ENCODE data around the gene GP9. TPM values are rescaled to one million over a fixed set of nuclear protein-coding genes. Genes with fewer than 3 reads are reported as not detected.
A peak's percentile ranks its signal among the peaks of the same experiment; 100 is the strongest.

The GP9 gene
- total RNA-seq, 1 donor from 2014 or later, result not detected

DNA sequence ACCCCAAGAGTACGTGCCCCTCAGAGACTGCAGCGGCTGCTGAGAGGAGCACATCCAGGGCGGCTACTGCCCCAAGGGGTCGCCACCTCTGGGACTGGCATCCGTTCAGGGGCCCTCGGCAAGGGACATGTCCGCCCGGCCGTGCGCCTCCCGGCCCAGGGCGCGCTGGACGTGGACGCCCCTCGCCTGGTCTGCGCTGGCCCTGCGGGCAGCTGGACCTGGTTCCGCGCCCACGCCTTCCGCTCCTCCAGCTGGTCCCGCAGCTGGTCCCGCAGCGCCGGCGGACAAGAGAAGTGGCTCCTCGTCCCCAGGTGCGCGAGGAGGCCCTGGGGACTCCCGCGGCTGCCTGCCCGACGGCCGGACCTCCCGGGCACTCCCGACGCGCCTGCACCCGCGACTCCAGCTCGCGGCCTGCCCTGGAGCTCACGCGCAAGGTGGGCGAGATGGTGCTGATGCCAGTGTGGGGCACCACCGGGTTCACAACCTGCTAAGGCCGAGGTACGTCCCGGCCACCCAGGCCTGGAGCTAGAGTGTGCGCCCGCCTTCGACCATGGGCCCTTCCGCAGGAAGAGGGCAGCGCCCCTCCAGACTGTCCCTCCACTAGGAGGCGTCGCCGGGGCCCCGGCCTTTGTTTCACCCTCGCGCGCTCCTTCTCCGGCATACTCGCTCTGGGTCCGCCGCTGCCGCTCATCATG lies 14.4 kb upstream of the GP9 start:
- TF ChIP-seq, protein P1, sequence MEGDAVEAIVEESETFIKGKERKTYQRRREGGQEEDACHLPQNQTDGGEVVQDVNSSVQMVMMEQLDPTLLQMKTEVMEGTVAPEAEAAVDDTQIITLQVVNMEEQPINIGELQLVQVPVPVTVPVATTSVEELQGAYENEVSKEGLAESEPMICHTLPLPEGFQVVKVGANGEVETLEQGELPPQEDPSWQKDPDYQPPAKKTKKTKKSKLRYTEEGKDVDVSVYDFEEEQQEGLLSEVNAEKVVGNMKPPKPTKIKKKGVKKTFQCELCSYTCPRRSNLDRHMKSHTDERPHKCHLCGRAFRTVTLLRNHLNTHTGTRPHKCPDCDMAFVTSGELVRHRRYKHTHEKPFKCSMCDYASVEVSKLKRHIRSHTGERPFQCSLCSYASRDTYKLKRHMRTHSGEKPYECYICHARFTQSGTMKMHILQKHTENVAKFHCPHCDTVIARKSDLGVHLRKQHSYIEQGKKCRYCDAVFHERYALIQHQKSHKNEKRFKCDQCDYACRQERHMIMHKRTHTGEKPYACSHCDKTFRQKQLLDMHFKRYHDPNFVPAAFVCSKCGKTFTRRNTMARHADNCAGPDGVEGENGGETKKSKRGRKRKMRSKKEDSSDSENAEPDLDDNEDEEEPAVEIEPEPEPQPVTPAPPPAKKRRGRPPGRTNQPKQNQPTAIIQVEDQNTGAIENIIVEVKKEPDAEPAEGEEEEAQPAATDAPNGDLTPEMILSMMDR (conservative IDR thresholded peaks at IDR 0.05), result no peak
- H3K27me3 Mint-ChIP-seq (ENCODE audit: low read depth), result no peaks in the 10 kb centered on the region
- no peak for DNase-seq (ENCODE audit: low read depth, low spot score)
- H3K36me3 Mint-ChIP-seq (ENCODE audit: low read depth), result peaks cover 25% of the 10 kb centered on the region
- H3K4me3 Mint-ChIP-seq, result no peak overlapping the region
- H3K9me3 Mint-ChIP-seq, result peaks cover 17% of the 10 kb centered on the region
- no peaks in the 10 kb centered on the region for H3K4me1 Mint-ChIP-seq
- no peak overlapping the region for H3K27ac Mint-ChIP-seq (ENCODE audit: unreplicated experiment)

DNA sequence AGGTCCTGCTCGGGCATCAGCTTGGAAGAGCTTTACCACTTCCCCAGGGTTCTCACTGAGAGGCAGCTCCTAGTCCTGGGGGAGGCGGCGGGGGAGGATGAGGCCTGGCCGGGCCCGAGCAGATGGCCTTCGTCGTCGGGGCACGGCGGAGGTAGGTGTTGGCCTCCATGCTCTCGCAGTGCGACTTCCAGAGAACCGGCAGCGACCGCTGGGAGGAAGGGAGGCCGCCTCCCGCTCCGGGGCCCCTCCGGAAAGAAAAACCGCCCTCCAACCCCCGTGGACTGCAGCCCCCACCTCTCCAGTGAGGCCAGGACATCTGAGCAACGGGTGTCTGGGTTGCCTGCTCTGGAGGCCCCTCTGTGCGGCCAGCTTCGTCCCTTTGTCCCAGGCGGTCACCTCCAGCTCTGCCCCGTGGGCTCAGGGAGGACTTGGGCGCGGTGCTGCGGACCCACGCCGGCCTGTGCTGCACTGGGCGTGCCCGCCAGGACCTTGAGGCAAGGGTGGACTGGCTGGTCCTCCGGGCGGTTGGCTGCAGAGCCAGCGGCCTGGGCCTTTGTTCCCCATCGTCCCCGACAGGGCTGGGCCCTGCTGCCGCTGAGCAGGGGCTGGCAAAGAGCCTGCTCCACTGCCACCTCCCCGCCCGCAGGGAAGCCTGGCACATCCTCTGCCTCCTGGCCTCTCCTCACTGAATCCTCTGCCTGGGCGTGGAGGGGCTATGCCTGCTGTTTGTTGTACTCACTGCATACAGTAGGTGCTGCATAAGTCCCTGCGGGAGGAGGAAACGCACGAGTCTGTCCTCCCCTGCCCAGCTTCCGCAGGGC lies 13.6 kb upstream of the GP9 start:
- H3K36me3 Mint-ChIP-seq (ENCODE audit: low read depth), result peaks cover 23% of the 10 kb centered on the region
- H3K4me1 Mint-ChIP-seq, result no peaks in the 10 kb centered on the region
- no peak overlapping the region for H3K4me3 Mint-ChIP-seq
- no peak for DNase-seq (ENCODE audit: low read depth, low spot score)
- H3K9me3 Mint-ChIP-seq, result peaks cover 17% of the 10 kb centered on the region
- no peak overlapping the region for H3K27ac Mint-ChIP-seq (ENCODE audit: unreplicated experiment)
- TF ChIP-seq, protein P1 (conservative IDR thresholded peaks at IDR 0.05), result no peak
- no peaks in the 10 kb centered on the region for H3K27me3 Mint-ChIP-seq (ENCODE audit: low read depth)

DNA sequence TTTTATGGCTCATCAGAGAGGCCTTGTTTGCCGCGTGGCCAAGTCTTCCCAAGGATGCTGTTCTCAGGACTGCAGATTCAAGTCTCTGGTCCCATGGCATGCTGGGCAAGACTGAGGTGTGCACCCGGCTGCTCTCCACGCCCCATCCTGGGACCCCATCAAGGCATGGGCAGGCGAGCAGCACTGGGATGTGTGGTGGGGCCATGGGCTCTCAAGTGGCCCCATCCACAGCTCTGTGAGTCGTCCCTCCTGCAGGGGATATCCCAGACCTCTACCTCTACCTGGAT lies 13.1 kb upstream of the GP9 start:
- no peak overlapping the region for H3K27ac Mint-ChIP-seq (ENCODE audit: unreplicated experiment)
- peaks cover 17% of the 10 kb centered on the region for H3K36me3 Mint-ChIP-seq (ENCODE audit: low read depth)
- no peak overlapping the region for H3K4me3 Mint-ChIP-seq
- no peaks in the 10 kb centered on the region for H3K4me1 Mint-ChIP-seq
- peaks cover 17% of the 10 kb centered on the region for H3K9me3 Mint-ChIP-seq
- DNase-seq (ENCODE audit: low read depth, low spot score), result no peak
- TF ChIP-seq, protein P1 (conservative IDR thresholded peaks at IDR 0.05), result no peak
- H3K27me3 Mint-ChIP-seq (ENCODE audit: low read depth), result no peaks in the 10 kb centered on the region

DNA sequence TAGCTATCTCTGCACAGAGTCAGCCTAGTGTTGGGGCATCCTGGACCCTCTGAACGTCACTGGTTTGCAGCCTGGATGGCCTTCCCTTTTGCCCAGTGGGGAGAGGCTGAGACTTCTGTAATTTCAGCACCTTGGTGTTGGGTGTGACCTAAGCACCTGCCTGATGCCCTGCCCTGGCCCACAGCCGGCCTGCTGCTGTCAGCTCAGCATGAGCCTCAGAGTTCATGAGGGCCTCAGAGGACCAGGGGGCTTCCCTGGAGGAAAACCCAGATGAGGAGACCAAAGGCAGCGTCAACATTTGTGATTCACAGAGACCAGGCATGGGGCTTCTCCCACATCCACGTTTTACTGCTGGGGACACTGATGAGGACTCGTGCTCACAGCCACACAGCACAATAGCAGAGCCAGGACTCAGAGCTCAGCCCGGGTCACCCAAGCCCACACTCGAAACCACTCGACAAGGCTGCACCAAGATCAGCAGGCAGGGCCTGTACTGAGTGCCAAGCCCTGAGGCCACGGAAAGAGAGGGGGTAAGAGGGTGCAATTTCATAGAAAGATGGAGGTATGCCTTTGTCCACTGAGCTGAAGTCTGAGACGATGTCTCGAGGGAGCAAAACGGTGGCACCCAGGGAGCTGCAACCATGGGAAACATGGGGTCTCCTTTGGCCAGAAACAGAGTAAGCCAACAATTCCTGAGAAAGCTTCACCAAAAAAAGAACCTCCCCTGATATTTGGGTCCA lies 9.9 kb upstream of the GP9 start:
- Mint-ChIP-seq H3K9me3 (peaks cover 9% of the 10 kb centered on the region), H3K4me3 (no peak overlapping the region), H3K27ac (ENCODE audit: unreplicated experiment) (no peak overlapping the region), H3K36me3 (ENCODE audit: low read depth) (peaks cover 6% of the 10 kb centered on the region), H3K4me1 (peaks cover 14% of the 10 kb centered on the region), H3K27me3 (ENCODE audit: low read depth) (no peaks in the 10 kb centered on the region)
- TF ChIP-seq, protein P1 (conservative IDR thresholded peaks at IDR 0.05), result no peak
- DNase-seq (ENCODE audit: low read depth, low spot score), result no peak

DNA sequence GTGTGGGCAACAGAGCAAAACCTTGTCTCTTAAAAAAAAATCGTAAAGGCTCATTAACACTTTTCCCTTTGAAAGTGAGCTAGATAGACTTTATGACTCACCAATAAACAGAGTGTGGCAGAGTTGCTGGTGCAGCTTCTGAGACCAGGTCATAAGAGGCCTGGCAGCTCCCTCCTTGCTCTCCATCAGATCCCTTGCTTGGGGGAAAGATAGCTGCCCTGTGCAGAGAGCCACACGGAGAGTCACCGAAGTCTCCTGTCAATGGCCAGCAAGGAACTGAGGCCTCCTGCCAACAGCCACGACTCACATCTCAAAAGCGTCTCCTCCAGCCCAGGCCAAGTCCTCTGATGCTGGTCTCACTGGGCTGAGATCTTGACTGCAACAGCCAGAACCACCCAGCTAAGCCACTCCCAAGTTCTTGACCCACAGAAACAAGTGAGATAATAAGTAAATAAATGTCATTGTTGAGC lies 8.7 kb upstream of the GP9 start:
- TF ChIP-seq, protein P1 (conservative IDR thresholded peaks at IDR 0.05), result no peak
- no peak for DNase-seq (ENCODE audit: low read depth, low spot score)
- H3K9me3 Mint-ChIP-seq, result peaks cover 9% of the 10 kb centered on the region
- H3K27ac Mint-ChIP-seq (ENCODE audit: unreplicated experiment), result peak overlapping the region; percentile 35
- H3K4me3 Mint-ChIP-seq, result no peak overlapping the region
- peaks cover 14% of the 10 kb centered on the region for H3K4me1 Mint-ChIP-seq
- no peaks in the 10 kb centered on the region for H3K27me3 Mint-ChIP-seq (ENCODE audit: low read depth)
- H3K36me3 Mint-ChIP-seq (ENCODE audit: low read depth), result peaks cover 6% of the 10 kb centered on the region
